GM10248 (cell line): ENCODE results near the gene SYNJ1.
A peak's percentile ranks its signal among the peaks of the same experiment; 100 is the strongest.

Experiments
- CTCF ChIA-PET: fragments of 300-600 bp; sonication (Branson Sonifier 250); formaldehyde crosslinking; extraction: SDS; loops from one replicate; lab custom pipeline; 2021; ENCODE audit warnings: antibody characterized with exemption; lab: Yijun Ruan, JAX
- POLR2A ChIA-PET: fragments of 350-650 bp; sonication (Branson Sonifier 250); formaldehyde crosslinking; extraction: SDS; loops from one replicate; lab custom pipeline; 2020; ENCODE audit warnings: antibody characterized with exemption; lab: Yijun Ruan, JAX
- DNase-seq: peaks from one replicate; pipeline ENCODE4 v3.0.0; 2012; ENCODE audit errors: extremely low spot score
- TF ChIP-seq, protein P1 (sequence below): IDR thresholded peaks from 2 replicates; pipeline ENCODE4 v1.5.1; 2012; ENCODE audit warnings: mild to moderate bottlenecking, low read depth; ENCODE audit errors: extremely low read depth, missing control alignments, control extremely low read depth

Gene SYNJ1

GRCh38 chr21:32728456-32728839, 635 bp upstream of the SYNJ1 start:
- ChIA-PET CTCF (interaction anchor here (0.9 to 1.9 kb wide), 5 partner anchors 10 to 43 kb away, joined by 3 to 10 read pairs (median 3); partner anchors contain the start of gene PAXBP1), POLR2A (interaction anchor here (1.5 kb wide), 2 partner anchors 16 to 27 kb away, joined by 4 to 7 read pairs; no protein-coding TSS in a partner anchor)
- no peak for DNase-seq
- TF ChIP-seq, protein P1, sequence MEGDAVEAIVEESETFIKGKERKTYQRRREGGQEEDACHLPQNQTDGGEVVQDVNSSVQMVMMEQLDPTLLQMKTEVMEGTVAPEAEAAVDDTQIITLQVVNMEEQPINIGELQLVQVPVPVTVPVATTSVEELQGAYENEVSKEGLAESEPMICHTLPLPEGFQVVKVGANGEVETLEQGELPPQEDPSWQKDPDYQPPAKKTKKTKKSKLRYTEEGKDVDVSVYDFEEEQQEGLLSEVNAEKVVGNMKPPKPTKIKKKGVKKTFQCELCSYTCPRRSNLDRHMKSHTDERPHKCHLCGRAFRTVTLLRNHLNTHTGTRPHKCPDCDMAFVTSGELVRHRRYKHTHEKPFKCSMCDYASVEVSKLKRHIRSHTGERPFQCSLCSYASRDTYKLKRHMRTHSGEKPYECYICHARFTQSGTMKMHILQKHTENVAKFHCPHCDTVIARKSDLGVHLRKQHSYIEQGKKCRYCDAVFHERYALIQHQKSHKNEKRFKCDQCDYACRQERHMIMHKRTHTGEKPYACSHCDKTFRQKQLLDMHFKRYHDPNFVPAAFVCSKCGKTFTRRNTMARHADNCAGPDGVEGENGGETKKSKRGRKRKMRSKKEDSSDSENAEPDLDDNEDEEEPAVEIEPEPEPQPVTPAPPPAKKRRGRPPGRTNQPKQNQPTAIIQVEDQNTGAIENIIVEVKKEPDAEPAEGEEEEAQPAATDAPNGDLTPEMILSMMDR: no peak

- TF ChIP-seq, protein P1: no peak
- POLR2A ChIA-PET: interaction anchor here (0.5 to 1.5 kb wide), 4 partner anchors 15 to 539 kb away, joined by 3 to 9 read pairs (median 6); partner anchors contain the start of genes IL10RB and PAXBP1
- CTCF ChIA-PET: interaction anchor here (1.0 to 1.9 kb wide), 3 partner anchors 12 to 44 kb away, joined by 3 to 10 read pairs (median 4); partner anchors contain the start of gene PAXBP1
- DNase-seq: peak; percentile 10
Measured at GRCh38 chr21:32726839-32727686, 750 bp downstream of the SYNJ1 start.

DNA sequence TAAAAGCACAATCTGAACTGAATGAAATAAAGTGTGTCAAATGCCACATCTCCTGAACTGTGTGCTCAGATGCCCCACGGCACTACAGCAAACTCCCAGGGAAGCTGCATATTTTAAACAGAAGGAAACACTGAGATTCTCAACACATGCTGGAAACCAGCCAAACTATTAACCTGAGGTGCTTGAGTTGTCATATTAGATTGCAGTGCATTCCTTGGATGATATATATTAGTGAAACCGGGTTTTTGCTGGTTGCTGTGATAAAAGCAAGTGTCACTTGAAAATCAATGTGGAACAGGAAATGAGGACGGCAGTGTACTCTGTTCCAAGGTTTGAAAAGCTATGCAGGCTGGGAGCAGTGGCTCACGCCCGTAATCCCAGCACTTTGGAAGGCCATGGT, 8.7 kb downstream of the SYNJ1 start:
- CTCF ChIA-PET: interaction anchor here (1.4 kb wide), 1 partner anchor 478 kb away, joined by 3 read pairs; no protein-coding TSS in a partner anchor
- POLR2A ChIA-PET: no interaction called here
- TF ChIP-seq, protein P1: no peak
- DNase-seq: no peak

DNA sequence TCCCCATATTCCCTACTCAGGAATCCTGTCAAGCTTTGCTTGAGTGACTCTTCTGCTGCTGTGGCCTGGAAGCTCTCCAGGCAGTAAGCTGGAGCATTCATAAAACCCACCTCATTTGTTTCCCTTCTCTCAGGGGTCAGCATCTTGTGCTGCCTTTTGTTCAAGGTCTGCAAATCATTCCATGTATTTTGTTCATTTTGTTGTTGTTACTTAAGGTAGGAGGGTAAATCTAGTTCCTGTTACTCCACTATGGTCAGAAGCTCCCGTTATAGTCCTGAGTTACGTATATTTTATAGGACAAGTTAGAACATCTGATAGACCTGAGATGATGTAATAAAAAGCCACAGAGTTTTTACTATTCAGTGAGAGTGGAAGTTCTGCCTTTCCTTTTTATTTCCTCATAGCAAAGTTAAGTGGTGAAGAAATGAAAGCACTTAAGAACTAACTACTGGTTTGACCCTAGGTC, 9.9 kb downstream of the SYNJ1 start:
- ChIA-PET CTCF (interaction anchor here (1.0 kb wide), 1 partner anchor 9 kb away, joined by 3 read pairs; no protein-coding TSS in a partner anchor), POLR2A (no interaction called here)
- TF ChIP-seq, protein P1: no peak
- DNase-seq: no peak

GRCh38 chr21:32716486-32716885, 11.3 kb downstream of the SYNJ1 start:
- POLR2A ChIA-PET: no interaction called here
- TF ChIP-seq, protein P1: no peak
- DNase-seq: no peak
- CTCF ChIA-PET: interaction anchor here (0.8 to 3.5 kb wide), 3 partner anchors 8 to 19 kb away, joined by 3 to 15 read pairs (median 3); partner anchors contain the start of gene SYNJ1

DNA sequence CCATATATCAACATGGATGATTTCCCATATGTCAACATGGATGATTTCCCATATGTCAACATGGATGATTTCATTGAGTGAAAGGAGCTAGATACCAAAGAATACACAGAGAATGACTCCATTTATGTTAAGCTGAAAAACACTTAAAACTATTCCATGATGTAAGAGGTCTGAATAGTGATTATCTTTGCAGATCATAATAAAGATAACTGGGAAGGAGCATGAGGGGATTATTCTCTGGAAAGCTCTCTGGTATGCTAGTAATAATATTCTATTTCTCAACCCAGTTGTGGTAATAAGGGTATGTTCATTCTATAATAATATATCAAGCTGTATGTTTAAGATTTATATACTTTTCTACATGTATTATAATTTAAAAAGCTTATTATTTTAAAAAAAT, 14.1 kb downstream of the SYNJ1 start:
- POLR2A ChIA-PET: no interaction called here
- TF ChIP-seq, protein P1: no peak
- CTCF ChIA-PET: interaction anchor here (0.9 to 3.5 kb wide), 4 partner anchors 9 to 113 kb away, joined by 3 to 15 read pairs (median 3); no protein-coding TSS in a partner anchor
- DNase-seq: no peak
